HEK293 (cell line): ENCODE results near the gene MICU2.

Source experiments
- CTCF ChIA-PET: fragments of 350-600 bp; formaldehyde crosslinking; extraction: SDS; loops from one replicate; lab custom pipeline; 2021; ENCODE audit warnings: antibody characterized with exemption; lab: Yijun Ruan, JAX
- POLR2A ChIA-PET: fragments of 300-600 bp; formaldehyde crosslinking; extraction: SDS; loops from one replicate; lab custom pipeline; 2020; ENCODE audit warnings: antibody characterized with exemption, inconsistent platforms; lab: Yijun Ruan, JAX
- H3K27ac ChIP-seq: fragments of 200-500 bp; sonication (Bioruptor generic); 2 replicates; pipeline ENCODE4 v1.5.1; 2014; ENCODE audit warnings: low read depth, low read length, control low read depth, inconsistent platforms; ENCODE audit errors: extremely low read depth
- H3K36me3 ChIP-seq, 2 experiments: fragments of 200-500 bp in 1 of 2; sonication (Bioruptor generic) in 1 of 2; 1 replicate in 1 of 2; 2 replicates in 1 of 2; pipeline ENCODE4 v1.5.1; 2014 to 2017; ENCODE audit warnings: inconsistent platforms in 2 of 2, low read length in 2 of 2; ENCODE audit not compliant: control insufficient read depth in 2 of 2, insufficient read depth in 1 of 2
- H3K4me1 ChIP-seq: fragments of 200-500 bp; sonication (Bioruptor generic); 2 replicates; pipeline ENCODE4 v1.5.1; 2014; ENCODE audit warnings: mild to moderate bottlenecking, low read length, inconsistent platforms; ENCODE audit not compliant: control insufficient read depth, insufficient read depth
- H3K4me3 ChIP-seq: 2 replicates; pipeline ENCODE4 v1.5.1; 2011; ENCODE audit warnings: low read depth, mild to moderate bottlenecking, control low read depth, low read length, moderate library complexity
- H3K9me3 ChIP-seq: fragments of 200-500 bp; sonication (Bioruptor generic); 2 replicates; pipeline ENCODE4 v1.5.1; 2014; ENCODE audit warnings: low read depth, low read length, inconsistent platforms; ENCODE audit not compliant: control insufficient read depth, insufficient read depth
- EGR2 ChIP-seq: fragments of 450-650 bp; formaldehyde crosslinking; IDR thresholded peaks from 2 replicates; pipeline ENCODE4 v1.5.1; 2016; ENCODE audit warnings: low read depth, missing biosample characterization, missing genetic modification characterization
- HOXA7 ChIP-seq: sonication (generic); formaldehyde crosslinking; IDR thresholded peaks from 2 replicates; pipeline ENCODE4 v1.8.1; 2022; ENCODE audit warnings: missing genetic modification reagents, borderline replicate concordance
- IKZF3 ChIP-seq: fragments of 450-650 bp; IDR thresholded peaks from 2 replicates; pipeline ENCODE4 v1.5.0; 2018; ENCODE audit warnings: missing biosample characterization, mild to moderate bottlenecking, missing genetic modification characterization, moderate library complexity
- PRDM4 ChIP-seq: fragments of 450-650 bp; formaldehyde crosslinking; IDR thresholded peaks from 2 replicates; pipeline ENCODE4 v1.5.1; 2017; ENCODE audit warnings: missing biosample characterization, missing genetic modification characterization
- SCRT1 ChIP-seq: fragments of 450-650 bp; formaldehyde crosslinking; IDR thresholded peaks from 2 replicates; pipeline ENCODE4 v1.5.1; 2016; ENCODE audit warnings: missing biosample characterization, missing genetic modification characterization, borderline replicate concordance
- SCRT2 ChIP-seq: fragments of 450-650 bp; formaldehyde crosslinking; IDR thresholded peaks from 2 replicates; pipeline ENCODE4 v1.5.1; 2016; ENCODE audit warnings: missing biosample characterization, missing genetic modification characterization
- SP7 ChIP-seq: fragments of 450-650 bp; formaldehyde crosslinking; IDR thresholded peaks from 2 replicates; pipeline ENCODE4 v1.5.1; 2016; ENCODE audit warnings: missing biosample characterization, missing genetic modification characterization
- YY2 ChIP-seq: fragments of 450-650 bp; formaldehyde crosslinking; IDR thresholded peaks from 2 replicates; pipeline ENCODE4 v1.5.1; 2016; ENCODE audit warnings: missing biosample characterization, missing genetic modification characterization
- ZBTB21 ChIP-seq: fragments of 450-650 bp; formaldehyde crosslinking; IDR thresholded peaks from 2 replicates; pipeline ENCODE4 v1.5.1; 2017; ENCODE audit warnings: missing biosample characterization, missing genetic modification characterization
- ZBTB48 ChIP-seq: fragments of 450-650 bp; formaldehyde crosslinking; IDR thresholded peaks from 2 replicates; pipeline ENCODE4 v1.5.1; 2016; ENCODE audit warnings: missing biosample characterization, missing genetic modification characterization
- ZNF175 ChIP-seq: fragments of 450-650 bp; formaldehyde crosslinking; IDR thresholded peaks from 2 replicates; pipeline ENCODE4 v1.5.1; 2016; ENCODE audit warnings: missing biosample characterization, missing genetic modification characterization
- ZNF18 ChIP-seq: fragments of 450-650 bp; formaldehyde crosslinking; IDR thresholded peaks from 2 replicates; pipeline ENCODE4 v1.5.1; 2016; ENCODE audit warnings: missing biosample characterization, missing genetic modification characterization
- ZNF2 ChIP-seq: fragments of 450-650 bp; formaldehyde crosslinking; IDR thresholded peaks from 2 replicates; pipeline ENCODE4 v1.5.1; 2016; ENCODE audit warnings: missing biosample characterization, missing genetic modification characterization
- ZNF292 ChIP-seq: fragments of 450-650 bp; formaldehyde crosslinking; IDR thresholded peaks from 2 replicates; pipeline ENCODE4 v1.5.1; 2016; ENCODE audit warnings: low read depth, missing biosample characterization, missing genetic modification characterization, borderline replicate concordance
- ZNF366 ChIP-seq: fragments of 450-650 bp; formaldehyde crosslinking; conservative IDR thresholded peaks from 2 replicates; pipeline ENCODE4 v1.5.1; 2016; ENCODE audit warnings: missing biosample characterization, missing genetic modification characterization
- ZNF510 ChIP-seq: fragments of 450-650 bp; formaldehyde crosslinking; IDR thresholded peaks from 2 replicates; pipeline ENCODE4 v1.5.1; 2018; ENCODE audit warnings: mild to moderate bottlenecking, missing genetic modification characterization, missing biosample characterization; ENCODE audit not compliant: insufficient replicate concordance
- ZNF514 ChIP-seq: fragments of 450-650 bp; formaldehyde crosslinking; IDR thresholded peaks from 2 replicates; pipeline ENCODE4 v1.5.1; 2016; ENCODE audit warnings: missing biosample characterization, missing genetic modification characterization
- ZNF521 ChIP-seq: fragments of 450-650 bp; formaldehyde crosslinking; IDR thresholded peaks from 2 replicates; pipeline ENCODE4 v1.5.1; 2017; ENCODE audit warnings: missing biosample characterization, mild to moderate bottlenecking, missing genetic modification characterization
- ZNF561 ChIP-seq: fragments of 450-650 bp; IDR thresholded peaks from 2 replicates; pipeline ENCODE4 v1.5.1; 2018; ENCODE audit warnings: missing biosample characterization, missing genetic modification characterization, borderline replicate concordance
- ZNF571 ChIP-seq: fragments of 450-650 bp; formaldehyde crosslinking; IDR thresholded peaks from 2 replicates; pipeline ENCODE4 v1.5.0; 2017; ENCODE audit warnings: missing biosample characterization, missing genetic modification characterization
- ZNF600 ChIP-seq: fragments of 450-650 bp; formaldehyde crosslinking; IDR thresholded peaks from 2 replicates; pipeline ENCODE4 v1.5.1; 2016; ENCODE audit warnings: missing biosample characterization, missing genetic modification characterization
- ZNF639 ChIP-seq: fragments of 450-650 bp; formaldehyde crosslinking; IDR thresholded peaks from 2 replicates; pipeline ENCODE4 v1.5.1; 2016; ENCODE audit warnings: missing biosample characterization, missing genetic modification characterization
- ZNF76 ChIP-seq: fragments of 450-650 bp; formaldehyde crosslinking; IDR thresholded peaks from 2 replicates; pipeline ENCODE4; 2016; ENCODE audit warnings: low read depth, missing biosample characterization, missing genetic modification characterization, borderline replicate concordance
- ZNF830 ChIP-seq: fragments of 450-650 bp; IDR thresholded peaks from 2 replicates; pipeline ENCODE4 v1.5.0; 2018; ENCODE audit warnings: missing biosample characterization, missing genetic modification characterization, low read depth, mild to moderate bottlenecking, moderate library complexity
- ZSCAN16 ChIP-seq: fragments of 450-650 bp; formaldehyde crosslinking; IDR thresholded peaks from 2 replicates; pipeline ENCODE4 v1.5.1; 2016; ENCODE audit warnings: missing biosample characterization, missing genetic modification characterization

MICU2 gene

GRCh38 chr13:21518617-21519144 lies 85.3 kb downstream of the MICU2 start:
- POLR2A ChIA-PET, result interaction anchor here (1.3 kb wide), 1 partner anchor 85 kb away, joined by 3 read pairs; the partner anchor contains the start of gene MICU2
- Histone ChIP-seq H3K4me1 (no peaks in the 10 kb centered on the region), H3K27ac (no peak overlapping the region), H3K4me3 (no peak overlapping the region), H3K9me3 (no peaks in the 10 kb centered on the region), H3K36me3 (peaks cover 0 to 17% of the 10 kb centered on the region in 2 experiments; a peak in 1 of 3 replicates)
- TF ChIP-seq ZNF521 (tag by site-specific recombination) (no peak), PRDM4 (tag by site-specific recombination) (no peak), ZBTB21 (tag by site-specific recombination) (no peak), ZNF366 (tag by site-specific recombination) (no peak), ZNF561 (tag by site-specific recombination) (no peak), ZNF600 (no peak), ZNF175 (no peak), ZNF514 (tag by site-specific recombination) (no peak), EGR2 (tag by site-specific recombination) (no peak), SP7 (tag by site-specific recombination) (no peak), ZSCAN16 (tag by site-specific recombination) (no peak), YY2 (no peak), ZNF76 (tag by site-specific recombination) (no peak), ZNF292 (no peak), ZNF639 (tag by site-specific recombination) (no peak), ZNF510 (tag by site-specific recombination) (no peak), SCRT2 (no peak)
- CTCF ChIA-PET, result no interaction called here

GRCh38 chr13:21517576-21517975 lies 86.4 kb downstream of the MICU2 start:
- peaks cover 0 to 23% of the 10 kb centered on the region in 2 experiments; a peak in 2 of 3 replicates for H3K36me3 ChIP-seq
- H3K4me1 ChIP-seq, result no peaks in the 10 kb centered on the region
- H3K4me3 ChIP-seq, result no peak overlapping the region
- no peaks in the 10 kb centered on the region for H3K9me3 ChIP-seq
- ChIA-PET CTCF (no interaction called here), POLR2A (interaction anchor here (1.3 kb wide), 1 partner anchor 86 kb away, joined by 3 read pairs; the partner anchor contains the start of gene MICU2)
- no peak overlapping the region for H3K27ac ChIP-seq
- TF ChIP-seq ZNF639 (tag by site-specific recombination) (no peak), HOXA7 (no peak), ZNF2 (tag by site-specific recombination) (no peak), ZNF830 (no peak), ZNF571 (tag by site-specific recombination) (no peak), ZBTB48 (no peak), IKZF3 (tag by site-specific recombination) (no peak), SCRT1 (tag by site-specific recombination) (no peak), ZNF18 (no peak)
- TF ChIP-seq, all 188 proteins: peak for 0
